TTC549 (cell line): ENCODE measurements around the gene AMBP.

Experiments used
- FAIRE-seq: peaks from 2 replicates; lab custom pipeline; 2012; peaks lifted over from hg19 to GRCh38; lab: Jason Lieb, UNC

The AMBP gene

DNA sequence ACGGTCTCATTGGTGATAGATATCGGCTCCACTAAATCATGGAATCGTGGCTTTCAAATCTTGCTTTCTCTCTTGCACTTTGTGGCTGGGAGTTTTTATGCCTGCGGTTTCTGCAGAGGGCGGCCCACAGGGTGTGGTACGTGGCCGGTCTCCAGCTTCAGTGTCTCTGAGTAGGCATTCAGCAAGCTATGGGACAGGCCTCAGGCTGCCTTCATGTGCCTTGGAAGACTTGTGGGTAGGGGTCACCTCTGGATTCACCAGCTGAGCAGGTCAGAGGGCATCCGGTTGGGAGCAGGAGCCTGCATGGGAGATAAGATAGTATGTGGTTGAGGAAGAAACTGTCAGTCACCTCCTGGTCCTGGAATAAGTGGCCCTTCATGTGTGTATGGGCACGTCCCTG is 47.7 kb downstream of the AMBP start:
- FAIRE-seq: no peak

DNA sequence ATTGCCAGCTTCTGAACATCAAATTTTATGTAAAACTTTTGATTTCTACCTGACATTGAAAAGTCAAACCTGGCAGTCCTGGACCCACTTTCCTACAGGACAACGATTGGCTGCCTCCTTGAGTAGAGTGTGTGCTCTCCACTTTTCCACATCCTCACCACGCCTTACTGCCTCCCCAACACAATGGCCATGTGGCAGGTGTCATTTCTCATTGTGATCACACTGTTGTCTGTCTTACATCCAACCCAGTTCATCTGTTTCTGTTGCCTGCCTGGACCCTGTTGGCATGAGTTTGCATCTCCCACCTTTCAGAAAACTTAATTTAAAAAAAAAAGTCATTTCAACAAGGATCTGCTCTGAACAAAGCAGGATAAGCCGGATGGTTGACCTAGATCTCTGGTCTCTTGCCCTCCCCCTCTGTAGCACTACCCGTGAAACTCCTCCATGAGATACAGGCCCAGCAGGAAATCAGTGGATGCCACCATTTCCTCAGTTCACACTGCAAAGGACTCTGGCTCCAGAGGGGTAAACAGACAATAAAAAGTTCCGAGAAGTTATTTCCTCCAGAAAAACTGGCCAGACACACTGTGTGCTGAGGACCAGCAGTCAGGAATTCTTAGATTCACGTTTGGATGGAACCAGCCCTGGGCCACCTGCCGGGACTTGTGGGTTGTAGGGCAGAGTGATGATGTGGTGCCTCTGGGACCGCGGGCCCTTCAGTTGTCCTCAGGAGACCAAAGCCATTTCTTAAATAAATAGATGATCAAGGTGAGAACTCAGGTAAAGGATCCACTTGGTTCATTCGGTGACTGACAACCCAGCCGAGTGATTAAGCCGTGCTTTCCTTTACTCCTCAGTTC is 48.6 kb downstream of the AMBP start:
- FAIRE-seq: no peak

DNA sequence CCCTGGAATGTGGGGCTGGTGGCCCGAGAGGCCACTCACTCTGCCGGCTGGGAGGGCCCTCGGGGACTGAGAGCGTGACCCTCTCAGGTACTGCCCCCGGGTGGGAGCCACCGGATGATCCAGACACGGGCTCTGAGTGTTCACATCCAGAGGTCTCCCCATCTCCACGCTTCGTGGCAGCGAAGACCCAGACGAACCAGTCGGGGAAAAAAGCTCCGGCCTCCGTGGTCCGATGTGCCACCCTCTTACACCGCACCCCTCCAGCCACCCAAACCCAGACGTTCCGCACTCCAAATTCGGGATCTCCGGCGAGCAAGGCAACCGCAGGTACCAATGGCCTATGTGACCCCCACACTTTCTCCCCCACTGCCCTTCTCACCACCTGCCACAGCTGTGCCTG is 49.5 kb downstream of the AMBP start:
- no peak for FAIRE-seq

DNA sequence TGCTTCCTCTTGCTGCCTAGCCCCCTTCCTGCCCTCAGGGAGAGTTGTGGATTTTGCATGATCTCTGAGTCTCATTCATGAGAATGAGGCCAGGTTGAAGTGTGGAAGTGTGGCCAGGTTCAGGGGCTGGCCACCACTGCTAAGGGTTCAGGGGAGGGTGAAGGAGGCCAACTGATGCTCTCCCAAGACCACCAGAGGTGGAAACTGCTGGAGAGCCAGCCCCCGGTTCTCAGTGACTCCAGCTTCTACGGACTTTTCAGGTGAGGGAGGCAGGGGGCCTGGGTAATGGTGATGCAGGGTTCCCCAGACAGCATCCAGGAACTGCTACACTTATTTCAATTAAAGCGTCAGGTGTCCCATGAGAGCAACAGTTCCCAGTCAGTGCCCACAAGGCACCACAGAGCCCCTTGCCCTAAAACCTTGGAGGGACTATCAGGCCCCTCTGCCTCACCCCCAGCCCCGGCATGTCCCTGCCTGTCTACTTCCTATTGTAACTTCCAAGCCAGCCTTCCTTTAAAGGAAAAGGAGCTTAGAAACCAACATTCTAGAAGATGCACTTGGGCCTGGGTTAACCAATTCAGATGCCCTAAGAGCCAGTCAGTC is 50.1 kb downstream of the AMBP start:
- no peak for FAIRE-seq

DNA sequence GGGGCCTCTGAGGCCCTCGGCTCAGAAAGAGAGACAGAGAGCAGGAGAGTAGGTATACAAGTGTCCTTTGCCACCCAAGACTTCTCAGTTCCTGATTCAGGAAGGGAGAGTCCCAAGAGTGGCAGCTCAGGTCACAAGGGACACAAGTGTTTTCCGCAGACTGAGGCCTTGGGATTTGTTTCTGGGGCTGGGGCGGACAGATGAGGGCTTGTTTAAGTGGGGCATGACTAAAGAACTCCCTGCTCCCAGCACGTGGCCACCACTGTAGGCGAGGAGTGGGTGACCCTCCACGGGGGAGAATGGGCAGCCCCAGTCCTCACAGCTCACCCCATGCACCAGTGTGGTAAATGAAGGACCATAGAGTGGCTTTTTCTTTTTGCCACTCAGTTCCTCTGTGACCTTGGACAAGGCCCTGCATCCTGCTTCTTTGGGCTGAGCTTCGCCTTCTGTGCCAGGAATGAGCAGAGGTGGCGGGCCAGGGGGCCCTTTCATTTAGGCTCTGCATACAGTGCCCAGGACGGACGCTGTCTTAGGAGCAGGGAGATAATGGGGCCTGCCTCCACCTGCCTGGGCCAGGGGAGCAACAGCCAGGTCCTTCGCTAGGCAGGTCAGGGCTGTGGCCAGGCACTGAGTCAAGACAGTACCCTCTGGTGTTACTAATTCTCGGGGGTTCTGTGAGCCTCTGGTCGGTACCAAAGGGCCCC is 50.8 kb downstream of the AMBP start:
- FAIRE-seq: no peak

DNA sequence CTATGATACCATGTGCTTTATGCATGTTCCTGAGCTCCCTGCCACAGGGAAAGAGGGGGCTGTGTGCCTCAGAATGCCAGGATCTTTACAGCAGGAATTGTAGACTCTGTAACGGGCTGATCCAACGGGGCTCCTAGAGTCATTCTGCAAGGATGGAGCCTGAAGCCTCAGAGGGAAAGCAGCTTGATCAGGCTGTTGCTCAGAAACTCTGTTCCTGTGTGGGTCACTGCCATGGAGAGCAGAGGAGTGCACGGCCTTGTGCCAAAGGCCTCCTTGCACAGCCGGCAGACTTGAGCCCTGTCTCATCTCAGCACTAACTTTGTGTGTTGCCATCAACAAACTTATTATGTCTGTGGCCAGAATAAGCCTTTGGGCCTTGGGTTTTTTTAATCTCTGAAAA is 51.8 kb downstream of the AMBP start:
- FAIRE-seq: no peak

DNA sequence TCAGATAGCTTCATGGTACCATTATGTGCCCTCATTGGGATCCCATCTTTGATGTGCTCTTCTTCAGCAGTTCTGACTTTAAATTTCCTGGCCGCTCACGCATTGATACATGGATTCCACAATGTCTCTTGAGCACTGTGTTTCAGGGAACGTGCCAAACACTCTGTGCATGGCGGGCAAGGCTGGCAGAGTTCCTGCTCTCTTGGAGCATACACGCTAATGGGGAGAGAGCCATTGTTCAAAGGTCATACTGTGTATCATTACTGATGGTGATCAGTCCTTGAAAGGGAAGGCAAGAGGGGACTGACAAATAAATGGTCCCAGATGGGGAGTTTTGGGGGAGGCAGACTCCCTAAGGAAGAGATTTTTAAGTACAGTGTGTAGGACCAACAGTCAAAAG is 52.3 kb downstream of the AMBP start:
- no peak for FAIRE-seq

DNA sequence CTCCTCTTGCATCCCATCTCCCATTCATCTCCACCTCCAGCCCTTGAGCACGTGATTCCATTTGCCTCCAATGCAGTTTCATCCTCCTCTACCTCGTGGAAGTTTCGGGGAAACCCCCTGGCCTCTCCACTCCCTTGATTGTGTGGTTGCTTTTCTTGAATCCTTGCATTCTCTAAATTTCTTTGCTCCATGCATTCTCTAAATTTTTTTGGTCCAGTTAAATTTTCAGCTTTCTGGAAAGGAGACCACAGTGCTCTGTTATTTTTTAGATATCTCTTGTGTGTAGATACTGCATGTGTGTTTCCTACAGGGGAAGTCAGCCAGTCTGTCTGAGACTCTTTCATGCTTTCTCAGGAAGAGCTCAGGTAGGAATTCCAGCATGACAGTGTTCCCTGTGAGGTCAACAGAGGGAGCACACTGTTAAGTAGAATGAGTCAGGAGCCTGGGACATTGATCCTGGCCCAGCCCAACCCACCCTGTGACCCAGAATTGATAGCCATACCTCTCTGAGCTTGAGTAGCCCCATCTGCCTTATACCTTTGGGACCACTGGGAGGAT is 52.8 kb downstream of the AMBP start:
- no peak for FAIRE-seq

DNA sequence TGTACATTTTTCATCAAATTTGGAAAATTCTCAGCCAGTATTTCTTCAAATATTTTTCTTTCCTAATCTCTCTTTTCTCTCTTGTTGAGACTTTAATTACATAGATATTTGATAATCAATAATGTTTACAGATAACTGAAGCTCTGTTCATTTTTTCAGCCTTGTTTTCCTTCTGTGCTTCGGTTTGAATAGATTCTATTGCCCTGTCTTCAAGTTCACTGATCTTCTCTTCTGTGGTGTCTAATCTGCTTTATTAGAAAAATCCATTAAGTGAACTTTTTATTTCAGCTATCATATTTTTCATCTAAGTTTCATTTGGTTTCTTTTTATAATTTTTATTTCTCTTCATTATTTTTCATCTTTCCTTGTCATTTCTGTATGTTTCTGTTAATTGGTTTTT is 54.1 kb downstream of the AMBP start:
- FAIRE-seq: no peak

DNA sequence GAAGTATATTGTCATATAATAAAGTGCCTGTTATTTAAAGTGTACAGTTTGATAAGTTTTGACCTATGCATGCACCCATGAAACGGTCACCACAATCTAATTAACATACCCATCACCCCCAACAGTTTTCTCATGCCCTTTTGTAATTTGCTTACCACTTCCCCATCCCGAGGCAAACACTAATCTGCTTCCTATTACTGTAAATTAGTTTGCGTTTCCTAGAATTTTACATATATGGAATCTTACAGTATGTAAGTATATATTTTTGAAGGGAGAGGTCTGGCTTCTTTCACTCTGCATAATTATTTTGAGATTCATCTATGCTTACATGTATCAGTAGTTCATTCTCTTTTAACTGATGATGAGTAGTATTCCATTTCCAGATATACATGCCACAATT is 56.5 kb downstream of the AMBP start:
- FAIRE-seq: no peak

DNA sequence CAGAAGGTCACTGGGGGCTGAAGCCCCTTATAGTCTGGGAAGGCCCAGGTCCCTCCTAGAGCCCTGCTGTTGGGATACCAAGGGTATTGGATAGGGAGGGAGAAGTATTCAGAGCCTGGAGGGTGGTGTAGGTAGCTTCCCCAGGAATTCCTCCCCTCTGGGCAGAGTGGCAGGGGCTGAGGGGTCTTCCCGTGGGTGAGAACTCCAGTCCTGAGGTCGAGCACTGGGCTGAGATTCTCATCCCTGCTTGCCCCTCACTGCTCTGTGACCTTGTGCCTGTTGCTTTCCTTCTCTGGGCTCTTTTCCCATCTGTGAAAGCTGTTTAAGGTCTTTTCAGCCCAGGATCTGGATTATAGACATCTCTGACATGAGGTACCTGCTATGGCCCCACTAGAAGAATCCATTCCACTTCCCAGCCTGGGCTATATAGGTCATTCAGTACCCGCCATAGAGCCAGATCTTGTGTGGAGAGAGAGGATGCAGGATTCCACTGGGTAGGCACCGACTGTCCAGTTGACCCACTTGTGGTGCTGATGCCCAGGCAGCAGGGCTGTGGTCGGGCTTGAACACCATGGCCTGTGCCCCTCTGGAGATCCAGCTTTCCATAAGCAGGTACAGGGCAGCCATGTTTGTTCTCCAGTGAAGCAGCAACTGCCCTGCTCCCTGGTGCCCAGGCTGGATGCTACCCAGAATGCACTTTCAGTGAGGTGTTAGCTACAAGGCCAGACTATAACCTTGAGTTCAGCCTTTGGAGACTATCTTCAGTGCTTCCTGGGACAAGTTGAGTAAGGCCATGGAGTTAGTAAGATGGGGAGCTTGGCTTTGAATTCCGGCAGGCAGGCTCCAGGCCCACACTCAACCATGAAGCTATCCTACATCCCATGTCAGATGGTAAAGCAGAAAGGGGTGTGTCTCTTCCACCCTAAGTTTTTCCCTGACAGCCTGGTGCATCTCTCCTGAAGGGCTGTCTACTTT is 60.1 kb downstream of the AMBP start:
- FAIRE-seq: no peak

DNA sequence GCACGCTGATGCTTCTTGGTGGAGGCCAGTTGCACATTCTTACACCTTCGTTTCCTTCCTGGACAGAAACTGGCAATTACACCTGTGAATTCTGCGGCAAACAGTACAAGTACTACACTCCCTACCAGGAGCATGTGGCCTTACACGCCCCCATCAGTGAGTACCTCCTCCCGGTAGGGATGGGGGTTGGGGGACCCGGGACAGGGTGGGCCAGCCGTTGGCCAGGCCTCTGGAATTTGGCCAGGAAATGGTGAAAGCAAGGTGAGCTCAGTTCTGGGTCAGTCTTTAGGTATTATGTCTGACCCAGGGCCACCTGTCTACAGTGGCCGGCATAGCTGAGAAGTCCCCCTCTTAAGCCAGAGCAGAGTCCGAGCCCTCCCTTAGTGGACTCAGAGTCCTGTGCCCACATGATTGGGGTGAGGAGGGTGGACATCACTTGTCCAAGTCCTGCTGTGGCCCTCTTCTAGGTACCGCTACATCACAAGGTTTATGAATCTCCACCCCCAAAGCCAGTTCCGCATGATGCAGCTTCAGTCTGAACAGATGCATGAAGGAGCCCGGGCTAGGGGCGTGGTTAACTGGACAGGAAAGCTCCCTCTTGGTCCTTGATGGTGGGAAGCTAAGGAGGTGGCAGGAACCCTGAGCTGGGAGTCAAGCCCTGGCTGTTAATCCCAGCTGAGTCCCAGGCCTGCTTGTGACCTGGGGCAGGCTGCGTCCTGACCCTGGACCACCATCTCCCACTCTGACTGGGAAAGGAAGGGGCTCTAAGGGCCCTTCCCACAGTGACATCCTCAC is 61.3 kb downstream of the AMBP start:
- FAIRE-seq: no peak

DNA sequence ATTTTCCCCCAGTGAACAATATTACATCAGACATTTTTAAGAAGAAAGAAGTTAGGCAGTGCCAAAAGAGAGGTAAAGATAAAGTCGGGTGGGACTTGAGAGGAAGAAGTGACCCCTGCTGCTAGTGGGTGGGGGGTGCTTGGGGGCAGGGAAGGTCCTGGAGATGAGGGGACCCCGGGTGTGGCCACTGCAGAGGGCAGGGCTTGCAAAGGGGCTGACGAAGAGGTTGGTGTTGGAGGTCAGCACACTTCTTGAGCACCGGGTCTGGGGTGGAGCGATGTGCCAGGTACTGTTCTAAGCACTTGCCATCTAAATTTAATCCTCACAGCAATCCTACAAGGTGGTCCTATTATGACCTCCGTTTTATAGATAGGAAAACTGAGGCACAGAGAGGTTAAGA is 62.0 kb downstream of the AMBP start:
- no peak for FAIRE-seq

DNA sequence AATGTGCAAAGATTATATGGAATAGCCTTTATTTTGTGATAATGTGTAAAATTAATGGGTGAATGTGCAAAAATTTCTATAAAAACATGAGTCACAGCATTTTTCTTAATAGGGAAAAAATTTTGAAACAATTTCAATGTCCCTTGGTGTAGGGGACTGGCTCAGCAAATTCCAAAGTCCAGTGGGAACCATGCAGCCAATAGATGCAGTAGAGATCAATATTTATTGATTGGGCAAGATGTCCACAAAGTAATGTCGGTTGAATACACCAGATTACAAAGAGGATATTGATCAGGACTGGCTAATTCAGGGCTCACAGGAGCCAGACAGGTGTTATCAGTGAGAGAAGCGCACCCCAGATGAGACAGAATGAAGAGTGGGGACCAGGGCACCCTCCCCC is 62.5 kb downstream of the AMBP start:
- no peak for FAIRE-seq

DNA sequence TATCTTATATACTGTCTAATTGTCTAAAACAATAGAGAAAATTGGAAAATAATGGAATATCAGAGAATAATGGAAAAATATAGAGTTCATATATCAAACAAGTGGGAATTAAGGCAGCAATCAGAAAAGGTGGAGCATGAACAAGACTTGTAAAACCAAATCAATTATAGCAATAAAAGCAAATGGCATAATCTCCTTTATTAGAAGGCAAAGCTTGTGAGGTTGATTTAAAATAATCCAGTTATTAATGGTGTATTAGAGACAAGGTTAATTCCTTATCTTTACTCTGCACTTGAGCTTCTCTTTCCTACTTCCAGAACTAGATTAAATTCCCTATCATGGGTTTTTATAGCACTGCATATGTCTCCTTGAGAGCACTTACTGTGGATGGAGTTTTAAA is 64.1 kb downstream of the AMBP start:
- no peak for FAIRE-seq

DNA sequence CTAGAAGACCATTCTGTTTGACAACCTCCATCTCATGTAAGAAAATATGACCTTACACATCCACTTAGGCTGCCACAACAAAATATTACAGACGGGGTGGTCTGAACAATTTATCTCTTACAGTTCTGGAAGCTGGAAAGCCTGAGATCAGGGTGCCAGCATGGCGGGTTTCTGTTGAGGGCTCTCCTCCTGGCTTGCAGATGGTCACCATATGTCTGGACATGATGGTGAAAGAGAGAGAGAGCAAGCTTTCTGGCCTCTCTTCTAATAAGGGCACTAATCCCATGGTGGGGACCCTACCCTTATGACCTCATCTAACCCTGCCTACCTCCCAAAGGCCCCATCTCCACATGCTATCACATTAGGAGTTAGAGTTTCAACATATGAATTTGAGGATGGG is 66.0 kb downstream of the AMBP start:
- FAIRE-seq: no peak

DNA sequence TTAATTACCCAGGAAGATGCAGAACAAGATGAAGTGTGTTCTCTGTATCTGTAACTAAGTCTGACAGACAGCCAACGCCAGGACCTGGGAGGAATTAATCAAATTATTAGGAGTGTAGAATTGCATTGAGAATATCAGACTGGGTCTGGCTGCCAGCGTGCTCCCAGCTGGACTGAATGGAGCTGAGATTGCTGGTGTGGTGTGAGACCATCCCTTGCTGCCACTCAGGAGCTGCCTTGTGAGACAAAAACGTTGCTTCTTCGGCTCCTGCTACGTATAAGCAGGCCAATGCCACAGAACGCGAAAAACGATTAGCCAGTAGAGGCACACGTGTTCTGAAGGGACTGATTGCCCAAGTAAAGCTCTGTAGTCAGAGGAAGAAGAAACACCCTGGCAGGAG is 66.8 kb downstream of the AMBP start:
- no peak for FAIRE-seq
